Sciatic nerve (tissue), 2 donors: Measurements from ENCODE around the gene HLA-A. TPM values are rescaled to one million over a fixed set of nuclear protein-coding genes. Genes with fewer than 3 reads are reported as not detected.
A peak's percentile ranks its signal among the peaks of the same experiment; 100 is the strongest.

Experiments used
- ATAC-seq: fragments of 200-7000 bp; cut with Tn5 transposase; one replicate; pipeline ENCODE4 v1.9.1; 2020; ENCODE audit warnings: mild to moderate bottlenecking, moderate library complexity
- DNase-seq: peaks from one replicate; pipeline ENCODE4 v3.0.0-alpha.2; 2020; ENCODE audit warnings: low spot score
- intact Hi-C: fragments of 100-400 bp; cut with DNase I; formaldehyde crosslinking; loops from one replicate; pipeline ENCODE4 v1.14.2; 2022
- total RNA-seq: library from RNA; stranded (reverse); fragmentation: NEBNext Ultra II Directional; extraction: Animal tissue kit (Norgen Biotek cat#: 25700); gene quantifications from one replicate; pipeline ENCODE4 v1.2.1, GENCODE V29; 2021
- donor health status: DM: no; HTN: no; CAD: no.
- donor health status: DM: no; HTN: no; CAD: no.

HLA-A gene
- 405 TPM for total RNA-seq

DNA sequence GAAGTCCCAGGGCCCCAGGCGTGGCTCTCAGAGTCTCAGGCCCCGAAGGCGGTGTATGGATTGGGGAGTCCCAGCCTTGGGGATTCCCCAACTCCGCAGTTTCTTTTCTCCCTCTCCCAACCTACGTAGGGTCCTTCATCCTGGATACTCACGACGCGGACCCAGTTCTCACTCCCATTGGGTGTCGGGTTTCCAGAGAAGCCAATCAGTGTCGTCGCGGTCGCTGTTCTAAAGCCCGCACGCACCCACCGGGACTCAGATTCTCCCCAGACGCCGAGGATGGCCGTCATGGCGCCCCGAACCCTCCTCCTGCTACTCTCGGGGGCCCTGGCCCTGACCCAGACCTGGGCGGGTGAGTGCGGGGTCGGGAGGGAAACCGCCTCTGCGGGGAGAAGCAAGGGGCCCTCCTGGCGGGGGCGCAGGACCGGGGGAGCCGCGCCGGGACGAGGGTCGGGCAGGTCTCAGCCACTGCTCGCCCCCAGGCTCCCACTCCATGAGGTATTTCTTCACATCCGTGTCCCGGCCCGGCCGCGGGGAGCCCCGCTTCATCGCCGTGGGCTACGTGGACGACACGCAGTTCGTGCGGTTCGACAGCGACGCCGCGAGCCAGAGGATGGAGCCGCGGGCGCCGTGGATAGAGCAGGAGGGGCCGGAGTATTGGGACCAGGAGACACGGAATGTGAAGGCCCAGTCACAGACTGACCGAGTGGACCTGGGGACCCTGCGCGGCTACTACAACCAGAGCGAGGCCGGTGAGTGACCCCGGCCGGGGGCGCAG, at the start of gene HLA-A:
TSS of gene HLA-A (plus strand) at position 258 of the 778 bp plus-strand sequence. CDS start at position 280, 22 bp downstream.
- DNase-seq (peak; percentile 95), ATAC-seq (peak; percentile 98)
- intact Hi-C loops = no loop called here

DNA sequence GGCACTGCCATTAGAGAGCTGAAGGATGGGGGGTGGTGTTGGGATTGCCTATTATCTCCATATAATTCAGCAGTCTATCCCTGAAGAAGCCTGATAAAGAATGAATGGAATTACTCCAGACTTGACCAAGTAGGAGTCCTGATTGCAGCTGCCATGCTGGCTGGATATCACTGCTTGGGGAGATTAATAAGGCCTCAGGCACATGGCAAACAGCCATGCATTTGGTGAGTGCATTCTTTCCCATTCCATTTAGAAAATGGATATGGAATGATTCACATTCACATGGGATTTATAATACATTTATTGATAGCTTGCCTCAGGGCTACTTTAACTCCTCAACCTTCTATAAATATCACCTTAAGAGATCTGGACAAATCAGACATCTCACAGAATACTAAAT, 49.6 kb upstream of the HLA-A start:
- ATAC-seq = no peak
- intact Hi-C loops = no loop called here
- DNase-seq = no peak

DNA sequence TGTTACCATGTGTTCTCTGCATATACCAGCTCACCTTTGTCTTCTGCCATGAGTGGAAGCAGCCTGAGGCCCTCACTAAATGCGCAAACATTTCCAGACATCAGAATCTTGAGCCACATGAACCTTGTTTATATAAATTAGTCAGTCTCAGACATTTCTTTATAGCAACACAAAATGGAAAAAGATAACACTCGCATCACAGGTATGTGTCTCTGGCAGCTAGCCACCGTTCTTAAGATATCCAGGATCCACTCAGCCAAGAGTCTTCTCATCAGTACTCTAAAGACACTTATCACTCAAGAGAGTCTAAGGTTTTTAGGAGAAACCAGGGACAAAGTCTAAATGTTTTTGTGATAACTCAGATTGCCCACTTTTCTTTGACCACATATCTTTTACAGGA, 43.1 kb upstream of the HLA-A start:
- intact Hi-C loops = no loop called here
- DNase-seq = no peak
- no peak for ATAC-seq

DNA sequence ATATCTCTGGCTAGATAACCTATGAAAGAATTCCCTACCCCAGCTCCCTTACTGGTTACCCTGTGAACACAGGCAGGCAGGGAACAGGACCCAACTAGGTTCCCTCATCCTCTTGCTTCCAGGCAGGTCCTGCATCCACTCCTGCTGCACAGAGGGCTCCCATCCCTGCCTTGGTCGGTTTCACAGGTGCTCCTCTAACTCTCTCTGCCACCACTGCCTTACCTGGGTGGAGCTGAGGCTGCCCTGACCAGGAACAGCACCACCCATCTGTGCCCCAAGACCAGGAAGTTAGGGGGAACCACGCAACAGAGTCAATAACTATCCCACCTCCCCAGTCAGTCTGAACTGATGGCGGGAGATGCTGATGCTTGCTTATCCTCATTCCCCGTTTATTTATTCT, 37.0 kb upstream of the HLA-A start:
- no peak for ATAC-seq
- intact Hi-C loops = no loop called here
- DNase-seq = no peak

DNA sequence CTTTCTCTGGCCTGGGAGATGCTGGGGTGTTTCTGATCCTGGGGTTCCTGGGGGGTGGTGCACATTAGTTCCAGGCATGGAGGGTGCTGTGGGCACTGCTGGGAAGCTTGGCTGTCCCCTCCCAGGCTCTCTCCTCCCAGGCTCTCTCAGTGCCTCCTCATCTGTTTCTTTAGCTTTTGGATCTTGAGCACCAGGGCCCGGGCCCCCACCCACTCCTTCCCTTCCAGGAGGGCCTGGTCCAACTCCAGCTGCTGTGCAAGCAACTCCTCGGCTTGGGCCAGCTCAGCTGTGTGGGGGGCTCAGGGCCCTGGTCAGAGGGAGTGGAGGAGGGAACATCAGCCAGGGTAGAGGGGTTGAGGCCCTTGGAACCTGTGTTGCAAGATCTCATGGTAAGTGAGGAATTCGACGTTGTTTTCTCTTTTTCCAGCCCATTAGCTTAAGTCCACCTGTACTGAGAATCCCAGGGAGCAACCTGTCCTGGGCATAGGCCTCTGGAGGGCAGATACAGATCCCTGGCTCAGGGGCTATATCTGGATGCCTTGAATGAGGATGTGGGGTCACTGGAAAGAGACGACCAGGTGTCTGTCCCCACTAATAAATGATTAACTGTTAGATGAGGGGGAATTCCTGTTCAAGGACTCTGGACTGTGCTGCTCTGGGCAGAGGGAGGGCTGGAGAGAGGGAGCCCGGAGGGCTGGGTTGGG, 34.5 kb upstream of the HLA-A start:
- DNase-seq (no peak), ATAC-seq (no peak)
- intact Hi-C loops = no loop called here

DNA sequence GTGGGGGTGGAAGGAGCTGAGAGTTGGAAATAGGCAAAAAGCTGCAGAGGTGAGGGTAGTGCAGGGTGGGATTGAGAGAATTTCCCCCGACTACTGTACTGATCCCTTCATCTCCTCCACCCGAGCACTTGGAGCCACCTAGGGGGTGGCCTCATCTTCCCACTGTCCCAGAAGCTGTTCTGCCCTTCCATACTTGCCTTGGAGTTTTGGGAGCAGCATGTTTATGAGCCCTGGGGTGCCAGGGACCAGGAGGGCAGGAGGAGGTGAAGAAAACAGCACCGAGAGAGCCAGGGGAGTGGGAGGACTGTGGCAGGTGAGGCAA, 34.0 kb upstream of the HLA-A start:
- intact Hi-C loops = no loop called here
- no peak for ATAC-seq
- no peak for DNase-seq

DNA sequence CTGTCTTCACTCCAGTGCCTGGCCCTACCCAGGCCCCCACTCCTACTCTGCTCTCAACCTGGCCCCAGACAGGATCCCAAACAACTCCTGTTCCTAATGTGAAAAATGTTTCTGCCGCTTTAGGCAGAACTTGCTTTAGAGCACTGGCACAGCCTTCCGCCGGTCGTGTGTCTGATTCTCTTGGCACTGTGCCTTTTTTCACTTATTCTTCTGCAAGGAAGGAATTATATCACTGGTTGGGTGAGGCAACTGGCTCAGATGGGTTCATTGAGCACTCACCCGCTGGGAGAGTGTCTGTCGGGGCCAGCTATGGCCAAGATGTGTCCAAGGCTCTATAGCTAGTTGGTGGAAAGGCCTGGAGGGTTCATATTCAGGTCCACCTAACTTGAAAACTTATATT, 33.6 kb upstream of the HLA-A start:
- no peak for ATAC-seq
- intact Hi-C loops = no loop called here
- DNase-seq = no peak

DNA sequence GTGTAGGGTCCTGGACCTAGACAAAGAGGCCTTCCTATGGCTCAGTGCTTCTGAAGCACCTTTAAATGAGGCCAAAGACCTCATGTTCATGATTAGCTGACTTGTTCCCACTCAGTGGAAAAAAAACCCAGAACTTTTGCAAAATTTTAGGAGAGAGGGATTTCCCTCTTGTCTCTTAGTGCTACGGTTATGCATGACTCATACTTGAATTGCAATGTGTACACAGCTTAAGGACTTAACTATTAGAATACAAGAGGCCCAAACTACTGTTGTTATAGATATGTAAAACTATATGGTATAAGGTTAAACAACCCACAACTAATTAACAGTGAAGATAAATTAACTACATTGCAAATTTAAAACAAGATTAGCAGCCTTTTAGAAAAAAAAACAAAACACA, 32.3 kb upstream of the HLA-A start:
- ATAC-seq (no peak), DNase-seq (no peak)
- intact Hi-C loops = no loop called here

DNA sequence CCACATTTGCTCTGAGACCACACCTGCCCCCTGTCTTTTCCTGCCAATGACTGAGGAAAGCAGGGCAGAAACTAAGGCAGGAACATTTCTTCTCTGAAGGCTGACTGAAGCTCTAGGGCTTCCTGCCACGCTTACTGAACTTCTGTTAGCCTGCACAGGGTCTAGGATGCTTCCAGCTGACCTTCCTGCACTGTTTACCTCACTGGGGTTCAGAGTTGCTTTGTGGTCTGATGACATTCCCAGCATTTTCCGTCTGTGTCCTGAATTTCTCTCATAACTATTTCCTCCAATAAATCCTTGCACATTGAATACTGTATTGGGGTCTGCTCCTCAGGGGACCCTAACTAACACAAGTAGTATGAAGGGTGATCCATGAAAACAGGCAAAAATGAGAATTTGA, 29.5 kb upstream of the HLA-A start:
- intact Hi-C loops = no loop called here

DNA sequence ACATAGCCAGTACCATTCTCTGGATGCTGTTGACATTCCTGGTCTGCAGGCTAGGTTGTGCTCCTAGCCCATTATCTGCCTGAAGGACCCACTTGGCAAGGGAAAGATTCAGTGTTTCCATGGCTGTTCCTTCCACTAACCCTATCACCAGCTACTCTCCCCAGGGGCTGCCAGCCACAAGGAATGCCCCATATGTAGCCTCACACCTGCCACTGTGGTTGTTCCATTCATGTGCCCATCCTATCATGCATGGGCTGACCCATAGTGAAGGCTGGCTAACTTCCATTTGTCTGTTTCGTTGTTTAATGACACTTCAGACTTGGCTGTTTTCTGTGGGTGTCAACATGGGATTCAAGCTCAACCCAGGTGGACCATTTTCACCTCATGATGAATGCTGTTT, 25.6 kb upstream of the HLA-A start:
- DNase-seq (no peak), ATAC-seq (no peak)
- intact Hi-C loops = no loop called here

More for the DNA sequence above, 29.5 kb upstream of the HLA-A start:
- no peak for DNase-seq
- ATAC-seq = no peak

DNA sequence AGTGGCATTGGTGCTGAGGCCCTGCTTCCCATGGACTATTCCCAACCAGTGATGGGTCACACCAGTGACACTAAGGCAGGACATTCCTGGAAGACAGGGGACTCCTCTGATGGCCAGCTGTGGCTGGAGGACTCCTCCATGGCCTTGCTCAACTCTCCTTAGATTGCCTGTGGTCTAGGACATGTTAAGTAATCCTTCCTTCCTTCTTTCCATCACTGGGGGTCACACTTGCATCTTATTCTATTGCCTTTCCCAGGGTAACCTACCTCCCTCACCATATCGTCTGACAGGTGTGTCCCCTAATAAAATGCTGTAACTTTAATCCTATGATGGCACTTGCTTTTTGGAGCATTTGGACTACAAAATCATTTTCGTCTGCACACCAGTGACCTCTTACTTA, 24.5 kb upstream of the HLA-A start:
- intact Hi-C loops = no loop called here
- ATAC-seq (no peak), DNase-seq (no peak)

DNA sequence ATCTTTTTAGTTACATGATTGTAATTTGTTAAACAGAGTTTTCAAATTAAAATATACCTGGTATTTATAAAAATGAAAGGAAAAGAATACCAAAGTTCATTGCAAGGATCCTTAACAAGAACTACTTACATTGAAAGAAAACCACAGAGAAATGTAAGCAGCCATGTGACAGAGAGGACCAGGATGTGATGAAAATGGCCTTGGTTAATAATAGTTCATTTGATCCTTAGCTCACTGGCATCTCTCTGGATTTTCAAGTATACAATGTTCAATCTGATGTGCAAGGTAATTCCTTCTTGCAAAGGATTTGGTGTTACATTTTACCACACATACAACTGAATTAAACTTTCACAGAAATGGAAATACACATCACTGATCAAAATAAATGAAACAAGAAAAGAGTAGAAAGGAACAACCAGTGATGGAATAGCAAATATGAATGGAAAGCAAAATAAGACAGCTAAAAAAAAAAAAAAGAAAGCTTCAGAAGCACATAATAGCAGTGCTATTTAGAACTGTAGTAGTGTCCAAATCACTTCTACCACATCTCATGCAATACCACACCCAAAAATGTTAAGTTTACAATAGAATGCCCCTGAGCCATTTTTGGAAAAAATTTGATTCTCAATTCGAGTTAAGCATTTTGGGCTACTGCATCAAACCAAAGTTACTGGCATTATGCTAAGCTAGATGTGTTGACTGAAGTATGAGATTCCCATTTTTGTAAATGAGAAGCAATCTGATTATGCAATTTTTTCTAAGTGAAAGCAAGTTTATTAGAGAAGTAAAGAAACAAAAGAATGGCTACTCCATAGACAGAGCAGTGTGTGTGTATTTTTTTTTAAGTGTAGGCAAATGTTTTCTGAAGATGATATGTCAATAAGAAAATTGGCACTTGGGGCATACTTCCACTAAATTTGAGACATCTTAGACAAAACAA, 22.6 kb upstream of the HLA-A start:
- ATAC-seq (no peak), DNase-seq (no peak)
- intact Hi-C loops = no loop called here

DNA sequence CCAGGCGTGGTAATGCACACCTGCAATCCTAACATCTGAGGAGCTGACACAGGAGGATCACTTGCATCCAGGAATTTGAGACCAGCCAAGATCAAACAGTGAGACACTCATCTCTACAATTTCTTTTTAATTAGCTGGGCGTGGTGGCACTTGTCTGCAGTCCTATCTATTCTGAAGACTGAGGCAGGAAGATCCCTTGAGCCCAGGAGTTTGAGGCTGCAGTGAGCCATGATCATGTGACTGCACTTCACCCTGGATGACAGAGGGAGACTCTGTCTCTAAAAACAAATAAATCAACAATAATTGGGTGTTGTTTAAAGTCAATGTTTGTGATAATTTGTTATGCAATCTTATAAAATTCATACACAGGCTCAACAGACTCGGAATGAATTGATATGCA, 18.0 kb upstream of the HLA-A start:
- DNase-seq = no peak
- intact Hi-C loops = no loop called here
- ATAC-seq = no peak

DNA sequence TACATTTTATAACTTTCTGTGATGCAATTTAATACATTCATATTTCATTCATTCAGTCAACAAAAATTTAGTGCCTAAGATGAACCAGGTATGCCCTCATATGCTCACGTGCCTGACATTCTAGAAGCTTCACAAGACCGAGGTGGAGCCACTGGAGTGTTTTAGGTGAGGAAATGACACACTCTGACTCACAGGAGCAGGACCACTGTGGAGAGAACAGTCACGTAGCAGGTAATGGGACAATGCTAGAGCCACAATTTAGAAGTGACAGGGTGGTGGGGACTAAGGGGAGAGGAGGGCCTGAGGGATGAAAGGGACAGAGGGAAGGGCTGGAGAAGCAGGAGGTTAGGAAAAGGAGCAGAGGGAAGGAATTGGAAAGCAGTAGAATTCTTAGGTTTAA, 17.6 kb upstream of the HLA-A start:
- DNase-seq = no peak
- ATAC-seq = no peak
- intact Hi-C loops = no loop called here

DNA sequence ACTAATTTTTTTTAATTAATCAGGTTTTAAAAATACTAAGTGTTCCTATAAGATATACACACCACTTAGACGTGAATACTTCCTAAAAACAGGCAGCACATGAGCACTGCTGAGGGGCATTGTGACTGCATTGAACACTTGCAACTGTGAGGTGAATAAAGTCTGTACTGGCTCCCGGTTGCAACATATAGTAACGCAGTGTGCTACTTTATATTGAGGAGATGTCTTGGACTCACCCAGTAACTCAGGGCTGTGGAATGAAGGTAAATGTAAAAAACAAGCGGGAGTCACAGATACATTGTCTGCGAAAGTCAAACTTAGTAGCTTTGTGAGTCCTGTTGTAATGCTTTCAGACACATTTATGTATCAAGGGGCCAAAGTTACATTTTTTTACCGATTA, 17.0 kb upstream of the HLA-A start:
- no peak for DNase-seq
- ATAC-seq = no peak
- intact Hi-C loops = no loop called here

DNA sequence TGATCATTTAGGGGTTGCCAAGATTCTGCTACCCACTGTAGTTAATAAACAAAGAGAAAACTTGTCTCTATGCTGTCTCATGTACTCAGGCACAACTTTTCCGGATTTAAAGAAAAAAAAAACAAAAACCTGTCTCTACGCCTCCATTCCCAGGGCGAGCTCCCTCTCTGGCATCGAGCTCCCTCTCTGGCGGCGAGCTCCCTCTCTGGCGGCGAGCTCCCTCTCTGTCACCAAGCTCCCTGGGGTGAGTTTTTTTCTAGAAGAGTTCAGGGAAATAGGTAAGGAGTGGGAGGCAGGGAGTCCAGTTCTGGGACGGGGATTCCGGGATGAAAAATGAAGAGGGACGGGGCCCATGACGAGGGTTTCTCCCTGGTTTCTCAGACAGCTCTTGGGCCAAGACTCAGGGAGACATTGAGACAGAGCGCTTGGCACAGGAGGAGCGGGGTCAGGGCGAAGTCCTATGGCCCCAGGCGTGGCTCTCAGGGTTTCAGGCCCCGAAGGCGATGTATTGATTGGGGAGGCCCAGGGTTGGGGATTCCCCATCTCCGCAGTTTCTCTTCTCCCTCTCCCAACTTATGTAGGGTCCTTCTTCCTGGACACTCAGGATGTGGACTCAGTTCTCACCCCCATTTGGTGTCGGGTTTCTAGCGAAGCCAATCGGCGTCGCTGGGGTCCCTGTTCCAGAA, 16.5 kb upstream of the HLA-A start:
- intact Hi-C loops = no loop called here
- ATAC-seq = peak; percentile 59
- DNase-seq = no peak

DNA sequence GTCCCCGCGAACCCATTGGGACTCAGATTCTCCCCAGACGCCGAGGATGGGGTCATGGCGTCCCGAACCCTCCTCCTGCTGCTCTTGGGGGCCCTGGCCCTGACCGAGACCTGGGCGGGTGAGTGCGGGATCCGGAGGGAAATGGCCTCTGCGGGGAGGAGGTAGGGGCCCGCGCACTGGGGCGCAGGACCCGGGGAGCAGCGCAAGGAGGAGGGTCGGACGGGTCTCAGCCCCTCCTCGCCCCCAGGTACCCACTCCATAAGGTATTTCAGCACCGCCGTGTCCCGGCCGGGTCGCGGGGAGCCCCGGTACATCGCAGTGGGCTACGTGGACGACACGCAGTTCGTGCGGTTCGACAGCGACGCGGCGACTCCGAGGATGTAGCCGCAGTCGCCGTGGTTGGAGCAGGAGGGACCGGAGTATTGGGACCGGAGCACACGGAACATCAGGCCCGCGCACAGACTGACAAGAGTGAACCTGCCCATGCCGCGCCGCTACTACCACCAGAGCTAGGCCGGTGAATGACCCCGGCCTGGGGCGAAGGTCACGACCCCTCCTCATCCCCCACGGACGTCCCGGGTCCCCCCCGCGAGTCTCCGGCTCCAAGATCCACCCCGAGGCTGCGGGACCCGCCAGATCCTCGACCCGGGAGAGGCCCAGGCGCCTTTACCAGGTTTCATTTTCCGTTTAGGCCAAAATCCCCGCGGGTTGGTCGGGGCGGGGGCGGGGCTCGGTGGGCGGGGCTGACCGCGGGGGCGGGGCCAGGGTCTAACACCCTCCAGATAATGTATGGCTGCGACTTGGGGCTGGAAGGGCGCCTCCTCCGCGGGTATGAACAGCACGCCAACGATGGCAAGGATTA, 15.7 kb upstream of the HLA-A start:
- intact Hi-C loops = no loop called here
- ATAC-seq (peak; percentile 92), DNase-seq (peak; percentile 87)

DNA sequence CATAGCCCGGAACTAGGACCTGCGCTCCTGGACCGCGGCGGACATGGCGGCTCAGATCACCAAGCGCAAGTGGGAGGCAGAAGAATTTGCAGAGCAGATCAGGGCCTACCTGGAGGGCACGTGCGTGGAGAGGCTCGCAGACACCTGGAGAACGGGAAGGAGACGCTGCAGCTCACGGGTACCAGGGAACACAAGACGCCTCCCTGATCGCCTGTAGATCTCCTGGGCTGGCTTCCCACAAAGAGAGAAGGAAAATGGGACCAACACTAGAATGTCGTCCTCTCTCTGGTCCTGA, 15.1 kb upstream of the HLA-A start:
- ATAC-seq = no peak
- intact Hi-C loops = no loop called here
- no peak for DNase-seq
